ENCODE measurements around the gene CADM4. TPM values are rescaled to one million over a fixed set of nuclear protein-coding genes. Genes with fewer than 3 reads are reported as not detected.
A peak's percentile ranks its signal among the peaks of the same experiment; 100 is the strongest.

Gene CADM4
- total and polyA plus RNA-seq, 2 donors (not counting 1 experiment from before 2014, with no cell fraction given) = 0.21 to 0.42 TPM

- no peak for TF ChIP-seq EZH2 (IDR thresholded peaks at IDR 0.05; ENCODE audit: borderline replicate concordance, insufficient read depth, low read depth, low read length, poor library complexity, severe bottlenecking)
- TF ChIP-seq CTCF (IDR thresholded peaks at IDR 0.05) = no peak
- WGBS (ENCODE audit: insufficient coverage) = under 1% methylated on average over 81 of the region's 81 CpGs
- H3K27me3 ChIP-seq (replicated peaks in 1 of 4; ENCODE audit: control extremely low read depth in 1 of 4, control insufficient read depth in 3 of 4, insufficient read depth in 4 of 4, low read length in 3 of 4) = no peaks in the 10 kb centered on the region
- peaks cover 0 to 12% (median 0%) of the 10 kb centered on the region in 3 donors for H3K9me3 ChIP-seq (ENCODE audit: control extremely low read depth in 1 of 3, control insufficient read depth in 2 of 3, insufficient read depth in 1 of 3, low read length in 2 of 3)
- peak; percentile 86 for ATAC-seq (ENCODE audit: low read depth)
- H3K79me2 ChIP-seq (ENCODE audit: control insufficient read depth, insufficient read depth, low read length) = peaks cover 22% of the 10 kb centered on the region
- Mint-ChIP-seq H3K4me1 (peaks cover 27% of the 10 kb centered on the region), H3K9me3 (ENCODE audit: insufficient read depth) (no peaks in the 10 kb centered on the region), H3K27me3 (no peaks in the 10 kb centered on the region), H3K4me3 (peak within 1 kb of the TSS; percentile 98), H3K27ac (peak within 1 kb of the TSS; percentile 99)
- POLR2A ChIA-PET = interaction anchor here (1.3 kb wide), 1 partner anchor 87 kb away, joined by 3 read pairs; the partner anchor contains the start of gene ZNF575
- CTCF ChIA-PET = no interaction called here
- peak within 1 kb of the TSS; percentile 54 to 86 (median 80) for H3K4me3 ChIP-seq (ENCODE audit: control extremely low read depth in 1 of 5, extremely low read depth in 1 of 5, insufficient read depth in 1 of 5, low read depth in 2 of 5, low read length in 4 of 5)
- DNase-seq = peak; percentile 92
- intact Hi-C loops (cut with micrococcal nuclease) = loop anchor here (1.0 to 2.0 kb wide), 8 partner anchors 19 to 155 kb away; partner anchors contain the start of genes CADM4, IRGQ, PINLYP and SMG9
- H3K27ac ChIP-seq (ENCODE audit: low read length in 2 of 2) = peak within 1 kb of the TSS; percentile 84 to 88
- peak within 1 kb of the TSS; percentile 86 for H3K9ac ChIP-seq (ENCODE audit: low read length)
- peak within 1 kb of the TSS; percentile 79 for H3K4me2 ChIP-seq (replicated peaks; ENCODE audit: low read depth, low read length, poor library complexity, severe bottlenecking)
- H3K4me1 ChIP-seq (ENCODE audit: control insufficient read depth in 2 of 2, insufficient read depth in 2 of 2, low read length in 2 of 2) = peaks cover 14 to 15% of the 10 kb centered on the region in 2 donors
- peak within 1 kb of the TSS; percentile 94 for H2AFZ ChIP-seq (ENCODE audit: insufficient read depth, low read depth, low read length, poor library complexity, severe bottlenecking)
- no peaks in the 10 kb centered on the region for H3K36me3 ChIP-seq (replicated peaks in 1 of 2; ENCODE audit: control extremely low read depth in 1 of 2, control insufficient read depth in 1 of 2, extremely low read depth in 1 of 2, insufficient read depth in 2 of 2, low read length in 1 of 2)
- peaks cover 15% of the 10 kb centered on the region for H4K20me1 ChIP-seq (ENCODE audit: control insufficient read depth, insufficient read depth, low read length, poor library complexity, severe bottlenecking)
Measured at GRCh38 chr19:43619262-43620060, 20.2 kb downstream of the CADM4 start, which contains the start of gene ZNF428. Gene ZNF428 (minus strand): TSS chr19:43619629. CDS start chr19:43614304, 5,325 bp downstream.
